HG03521 (cell line): ENCODE data around the gene ELN.
"Not testable (repeated sequence)": the region's sequence is repeated elsewhere in the genome, so short reads cannot be mapped to it uniquely, and the experiment has no call there.

ENCODE experiments used
- ATAC-seq: cut with Tn5 transposase; IDR thresholded peaks from one replicate; pipeline ENCODE4 v1.9.1; 2021; ENCODE audit warnings: mild to moderate bottlenecking, moderate library complexity; ENCODE audit not compliant: unreplicated experiment

The ELN gene

GRCh38 chr7:74027683-74028320 is at the start of gene ELN:
ELN (plus strand) TSS chr7:74028173; CDS start chr7:74028188, 15 bp downstream.
- no peak for ATAC-seq

GRCh38 chr7:73978661-73979563 is 49.1 kb upstream of the ELN start:
- ATAC-seq, result no peak

GRCh38 chr7:73979656-73980055 is 48.3 kb upstream of the ELN start:
- ATAC-seq, result not testable (repeated sequence)

GRCh38 chr7:73980206-73980605 is 47.8 kb upstream of the ELN start:
- no peak for ATAC-seq

GRCh38 chr7:73981933-73982332 is 46.0 kb upstream of the ELN start:
- ATAC-seq, result no peak

GRCh38 chr7:73983437-73984164 is 44.4 kb upstream of the ELN start:
- no peak for ATAC-seq

- no peak for ATAC-seq
These were observed 43.3 kb upstream of the ELN start for GRCh38 chr7:73984481-73985205.

- no peak for ATAC-seq
These were observed 42.2 kb upstream of the ELN start for GRCh38 chr7:73985737-73986141.

- ATAC-seq, result no peak
These were observed 41.8 kb upstream of the ELN start for GRCh38 chr7:73986158-73986631.

GRCh38 chr7:73987298-73987697 is 40.7 kb upstream of the ELN start:
- no peak for ATAC-seq

GRCh38 chr7:73988197-73988596 is 39.8 kb upstream of the ELN start:
- no peak for ATAC-seq

- ATAC-seq, result no peak
These were observed 36.4 kb upstream of the ELN start for GRCh38 chr7:73991522-73992100.

GRCh38 chr7:73992101-73992562 is 35.8 kb upstream of the ELN start:
- no peak for ATAC-seq

- no peak for ATAC-seq
These were observed 34.0 kb upstream of the ELN start for GRCh38 chr7:73994023-73994422.

- ATAC-seq, result no peak
These were observed 33.2 kb upstream of the ELN start for GRCh38 chr7:73994761-73995160.

GRCh38 chr7:73995330-73995729 is 32.6 kb upstream of the ELN start:
- ATAC-seq, result no peak

- ATAC-seq, result no peak
These were observed 32.0 kb upstream of the ELN start for GRCh38 chr7:73995821-73996511.

- no peak for ATAC-seq
These were observed 30.9 kb upstream of the ELN start for GRCh38 chr7:73997056-73997455.

- no peak for ATAC-seq
These were observed 28.1 kb upstream of the ELN start for GRCh38 chr7:73999664-74000435.
